ENCODE results near the gene MIF.

GRCh38 chr22:23878219-23878618 is 16.0 kb upstream of the MIF start:
- TF ChIP-seq, protein P1, sequence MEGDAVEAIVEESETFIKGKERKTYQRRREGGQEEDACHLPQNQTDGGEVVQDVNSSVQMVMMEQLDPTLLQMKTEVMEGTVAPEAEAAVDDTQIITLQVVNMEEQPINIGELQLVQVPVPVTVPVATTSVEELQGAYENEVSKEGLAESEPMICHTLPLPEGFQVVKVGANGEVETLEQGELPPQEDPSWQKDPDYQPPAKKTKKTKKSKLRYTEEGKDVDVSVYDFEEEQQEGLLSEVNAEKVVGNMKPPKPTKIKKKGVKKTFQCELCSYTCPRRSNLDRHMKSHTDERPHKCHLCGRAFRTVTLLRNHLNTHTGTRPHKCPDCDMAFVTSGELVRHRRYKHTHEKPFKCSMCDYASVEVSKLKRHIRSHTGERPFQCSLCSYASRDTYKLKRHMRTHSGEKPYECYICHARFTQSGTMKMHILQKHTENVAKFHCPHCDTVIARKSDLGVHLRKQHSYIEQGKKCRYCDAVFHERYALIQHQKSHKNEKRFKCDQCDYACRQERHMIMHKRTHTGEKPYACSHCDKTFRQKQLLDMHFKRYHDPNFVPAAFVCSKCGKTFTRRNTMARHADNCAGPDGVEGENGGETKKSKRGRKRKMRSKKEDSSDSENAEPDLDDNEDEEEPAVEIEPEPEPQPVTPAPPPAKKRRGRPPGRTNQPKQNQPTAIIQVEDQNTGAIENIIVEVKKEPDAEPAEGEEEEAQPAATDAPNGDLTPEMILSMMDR (IDR thresholded peaks at IDR 0.05), result no peak
- TF ChIP-seq POLR2A (IDR thresholded peaks at IDR 0.05), result no peak
